HG03521 (cell line): ENCODE data around the gene CLDN18.
A peak's percentile ranks its signal among the peaks of the same experiment; 100 is the strongest.

Source experiments
- ATAC-seq: cut with Tn5 transposase; IDR thresholded peaks from one replicate; pipeline ENCODE4 v1.9.1; 2021; ENCODE audit warnings: mild to moderate bottlenecking, moderate library complexity; ENCODE audit not compliant: unreplicated experiment

The CLDN18 gene

DNA sequence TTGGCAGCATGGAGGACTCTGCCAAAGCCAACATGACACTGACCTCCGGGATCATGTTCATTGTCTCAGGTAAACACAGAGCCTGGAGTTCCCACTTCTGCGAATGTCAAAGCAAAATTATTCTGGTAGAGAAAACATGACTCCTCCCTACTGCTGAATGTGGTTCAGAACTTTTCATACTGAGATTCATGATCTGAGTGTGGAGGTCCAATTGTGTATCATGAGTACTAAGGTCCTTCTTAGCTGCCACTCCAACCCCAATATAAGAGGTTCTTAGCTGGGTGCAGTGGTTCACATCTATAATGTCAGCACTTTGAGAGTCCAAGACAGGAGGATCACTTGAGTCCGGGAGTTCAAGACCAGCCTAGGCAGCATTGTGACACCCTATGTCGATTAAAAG lies 13.8 kb downstream of the CLDN18 start:
- no peak for ATAC-seq

GRCh38 chr3:138025553-138025952 lies 15.6 kb downstream of the CLDN18 start:
- ATAC-seq = no peak

GRCh38 chr3:138027821-138028220 lies 17.9 kb downstream of the CLDN18 start:
- no peak for ATAC-seq

- no peak for ATAC-seq
These were observed 20.8 kb downstream of the CLDN18 start for GRCh38 chr3:138030734-138031280.

DNA sequence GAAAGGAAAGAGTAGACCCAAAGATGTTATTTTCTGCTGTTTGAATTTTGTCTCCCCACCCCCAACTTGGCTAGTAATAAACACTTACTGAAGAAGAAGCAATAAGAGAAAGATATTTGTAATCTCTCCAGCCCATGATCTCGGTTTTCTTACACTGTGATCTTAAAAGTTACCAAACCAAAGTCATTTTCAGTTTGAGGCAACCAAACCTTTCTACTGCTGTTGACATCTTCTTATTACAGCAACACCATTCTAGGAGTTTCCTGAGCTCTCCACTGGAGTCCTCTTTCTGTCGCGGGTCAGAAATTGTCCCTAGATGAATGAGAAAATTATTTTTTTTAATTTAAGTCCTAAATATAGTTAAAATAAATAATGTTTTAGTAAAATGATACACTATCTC lies 21.6 kb downstream of the CLDN18 start:
- no peak for ATAC-seq

GRCh38 chr3:138032567-138032966 lies 22.6 kb downstream of the CLDN18 start:
- no peak for ATAC-seq

GRCh38 chr3:138033202-138033691 lies 23.3 kb downstream of the CLDN18 start:
- ATAC-seq = no peak

GRCh38 chr3:138034918-138035317 lies 25.0 kb downstream of the CLDN18 start:
- no peak for ATAC-seq

GRCh38 chr3:138036572-138036971 lies 26.6 kb downstream of the CLDN18 start:
- no peak for ATAC-seq

- ATAC-seq = no peak
These were observed 28.9 kb downstream of the CLDN18 start for GRCh38 chr3:138038725-138039462.

DNA sequence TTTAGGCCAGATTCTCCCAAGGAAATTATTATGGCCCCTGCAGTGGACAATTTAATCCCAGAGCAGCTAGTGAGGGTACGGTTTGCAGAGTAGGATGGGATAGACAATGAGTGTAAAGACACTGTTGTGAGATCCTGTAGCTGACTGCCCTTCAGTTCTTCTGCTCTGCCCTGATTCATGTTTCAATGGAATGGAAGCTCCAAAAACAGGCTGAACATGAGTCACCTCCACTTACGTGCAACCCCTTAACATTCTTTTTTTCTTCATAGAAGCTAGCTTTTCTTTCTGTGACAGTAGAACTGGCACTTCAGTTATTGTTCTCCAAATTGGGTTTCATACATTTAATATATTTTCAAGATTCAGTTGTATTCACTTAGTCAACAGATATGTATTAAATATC lies 32.1 kb downstream of the CLDN18 start:
- ATAC-seq = no peak

DNA sequence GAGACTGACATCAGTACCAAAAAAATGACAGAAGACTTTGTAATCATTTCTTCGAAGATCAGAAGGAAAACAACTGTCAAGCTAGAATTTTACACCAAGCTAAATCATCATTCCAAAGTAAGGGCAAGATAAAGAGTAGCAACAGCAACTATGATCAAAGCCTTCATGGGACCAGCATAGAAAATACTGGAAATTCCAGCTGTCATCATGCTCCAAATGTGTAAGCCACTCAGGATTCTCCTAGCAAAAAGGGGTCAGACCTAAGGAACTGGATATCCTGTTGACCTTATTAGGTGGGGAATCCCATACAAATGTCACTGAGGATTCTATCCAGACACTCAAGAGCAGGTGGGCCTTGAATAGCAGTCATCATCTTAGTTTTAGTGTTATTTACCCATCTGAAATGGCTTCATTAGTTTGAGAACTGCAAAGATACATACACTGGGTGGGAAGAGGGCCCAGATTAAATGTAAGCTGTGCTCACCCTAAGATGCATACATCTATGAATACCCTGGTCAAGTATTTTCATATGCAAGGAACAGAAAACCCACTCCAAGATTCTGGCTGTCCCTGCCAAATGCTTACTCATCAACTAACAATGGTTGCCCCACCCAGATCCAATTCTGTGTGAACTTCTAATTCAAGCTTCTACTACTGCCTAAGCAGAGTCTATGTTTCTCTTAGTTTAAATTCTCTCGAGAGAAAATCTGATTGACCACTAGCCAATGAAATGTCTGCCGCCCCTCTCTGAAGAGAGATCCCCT lies 33.5 kb downstream of the CLDN18 start:
- ATAC-seq = no peak

GRCh38 chr3:138046085-138046484 lies 36.1 kb downstream of the CLDN18 start:
- no peak for ATAC-seq

DNA sequence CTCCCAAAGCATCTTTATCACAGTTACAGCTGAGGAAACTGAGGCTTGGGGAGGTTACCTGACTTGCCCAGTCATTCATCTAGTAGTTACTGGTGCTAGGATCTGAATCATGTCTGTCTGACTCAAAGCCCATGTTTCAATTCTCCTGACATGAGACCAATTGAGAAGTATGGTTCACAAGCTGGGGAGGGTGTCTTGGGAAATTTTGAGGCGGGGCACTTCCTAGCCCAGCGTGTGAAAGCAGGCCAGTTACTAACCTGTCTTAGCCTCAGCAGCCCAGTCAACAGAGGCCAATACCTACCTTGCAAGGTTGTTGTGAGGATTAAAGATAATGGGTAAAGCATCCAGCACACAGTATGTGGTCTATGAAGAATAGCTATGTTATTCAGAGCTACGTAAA lies 37.0 kb downstream of the CLDN18 start:
- no peak for ATAC-seq

GRCh38 chr3:138047596-138048158 lies 37.7 kb downstream of the CLDN18 start:
- no peak for ATAC-seq

DNA sequence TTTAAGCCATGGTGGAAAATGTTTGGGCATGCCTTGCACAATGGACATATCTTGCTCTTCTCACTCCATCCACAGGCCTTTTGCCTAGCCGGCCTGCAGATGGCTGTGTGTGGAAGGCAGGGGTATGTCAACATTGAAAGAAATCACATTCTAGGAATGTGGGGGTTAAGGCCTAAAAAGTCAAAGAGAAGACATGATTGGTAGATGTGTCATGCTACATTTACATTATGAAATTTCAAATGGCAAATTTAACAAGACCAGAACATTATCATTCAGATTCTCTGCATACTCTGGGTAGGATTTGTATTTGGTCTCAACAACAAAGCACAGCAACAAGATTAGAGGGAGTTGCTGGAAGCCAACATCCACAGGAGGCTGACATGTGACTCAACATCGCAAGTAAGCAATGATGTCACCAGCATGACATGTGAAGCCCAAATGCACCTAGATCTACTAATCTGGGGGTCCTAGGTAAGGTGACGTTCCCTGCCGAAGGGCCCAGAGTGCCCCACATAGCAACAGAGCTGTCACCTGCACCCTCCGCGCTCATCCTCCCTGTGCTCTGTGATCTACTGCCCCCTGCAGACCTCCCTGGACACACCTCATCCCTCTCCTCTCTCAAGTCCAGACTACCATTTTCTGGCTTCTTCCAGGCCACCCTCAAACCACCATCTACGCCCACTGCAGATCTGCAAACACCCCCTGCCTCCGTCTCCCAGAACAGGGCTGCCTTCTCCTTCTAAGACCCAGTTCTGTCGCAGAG lies 39.4 kb downstream of the CLDN18 start:
- ATAC-seq = no peak

DNA sequence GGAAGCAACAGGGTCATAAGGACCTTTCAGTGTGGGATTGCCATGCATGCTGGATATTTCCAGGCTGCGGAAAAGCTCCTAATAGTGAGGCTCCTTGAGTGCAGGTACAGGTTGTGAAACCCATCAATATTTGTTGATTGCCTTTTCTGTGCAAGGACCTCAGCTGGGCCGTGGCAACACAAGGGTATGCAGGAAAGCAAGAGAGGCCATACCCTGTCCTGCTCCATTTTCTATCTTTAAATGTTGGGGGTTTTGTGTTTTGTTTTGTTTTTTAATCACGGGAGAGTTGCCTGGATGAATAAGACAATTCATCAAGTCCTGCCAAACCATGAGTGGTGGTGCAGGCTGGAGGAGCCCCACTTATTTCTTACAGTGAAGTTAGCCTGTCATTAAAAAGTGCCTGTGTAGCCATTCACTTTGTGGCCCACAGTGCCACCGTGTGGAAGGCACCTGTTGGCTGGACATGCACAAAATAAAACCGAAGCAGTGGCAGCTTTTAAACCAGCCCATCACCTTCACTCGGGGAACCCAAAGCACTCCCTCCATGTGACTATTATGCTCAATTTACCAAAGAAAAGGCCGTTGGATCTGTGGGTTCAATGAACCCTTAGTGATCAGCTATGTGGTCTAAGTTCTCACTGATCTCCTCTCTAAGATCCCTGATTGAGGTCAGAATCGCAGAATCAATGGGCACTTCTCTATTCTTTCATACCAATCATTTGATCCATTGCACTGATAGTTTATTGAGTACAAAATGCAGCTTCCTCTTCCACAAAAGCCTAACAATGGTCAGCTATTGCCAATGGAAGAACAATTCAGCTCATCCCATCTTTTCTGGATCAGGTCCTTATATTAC lies 42.2 kb downstream of the CLDN18 start:
- peak; percentile 51 for ATAC-seq

DNA sequence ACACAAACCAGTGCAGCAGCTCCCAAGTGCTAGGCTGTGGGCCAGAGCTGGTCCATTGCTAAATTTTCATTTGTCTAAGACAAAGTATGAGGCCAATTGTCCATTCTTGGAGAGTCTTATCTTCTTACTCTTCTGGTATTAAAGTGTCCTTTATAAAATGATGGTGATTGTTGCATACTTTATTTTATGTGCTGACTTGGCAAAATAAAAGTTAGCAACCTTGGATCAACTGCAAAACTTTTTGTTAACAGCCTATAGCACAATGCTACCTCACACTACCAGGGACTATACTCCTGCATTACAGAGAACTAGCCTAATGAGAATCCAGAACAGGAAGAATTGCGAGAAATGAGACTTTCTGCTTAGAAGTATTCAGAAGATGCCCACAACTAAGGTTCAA lies 44.1 kb downstream of the CLDN18 start:
- ATAC-seq = no peak

- no peak for ATAC-seq
These were observed 47.4 kb downstream of the CLDN18 start for GRCh38 chr3:138057384-138057783.

GRCh38 chr3:138059261-138059660 lies 49.3 kb downstream of the CLDN18 start:
- ATAC-seq = no peak
